ENCODE measurements around the gene RFLNA.

Gene RFLNA

GRCh38 chr12:124304314-124304790 is 9.5 kb downstream of the RFLNA start:
- DNase-seq, result no peak

- no peak for DNase-seq
Measured at GRCh38 chr12:124305136-124305535, 10.2 kb downstream of the RFLNA start.

GRCh38 chr12:124305776-124306685 is 11.1 kb downstream of the RFLNA start:
- DNase-seq, result no peak

- no peak for DNase-seq
Measured at GRCh38 chr12:124306686-124307555, 12.0 kb downstream of the RFLNA start.

- no peak for DNase-seq
Measured at GRCh38 chr12:124307556-124307825, 12.6 kb downstream of the RFLNA start.

- no peak for DNase-seq
Measured at GRCh38 chr12:124308741-124309140, 13.8 kb downstream of the RFLNA start.

- no peak for DNase-seq
Measured at GRCh38 chr12:124309231-124309630, 14.3 kb downstream of the RFLNA start.

- no peak for DNase-seq
Measured at GRCh38 chr12:124309744-124310143, 14.9 kb downstream of the RFLNA start.

GRCh38 chr12:124310178-124310577 is 15.3 kb downstream of the RFLNA start:
- DNase-seq, result no peak

GRCh38 chr12:124310785-124311184 is 15.9 kb downstream of the RFLNA start:
- no peak for DNase-seq

GRCh38 chr12:124311292-124312109 is 16.6 kb downstream of the RFLNA start:
- DNase-seq, result no peak

- DNase-seq, result no peak
Measured at GRCh38 chr12:124312601-124313000, 17.7 kb downstream of the RFLNA start.

- DNase-seq, result no peak
Measured at GRCh38 chr12:124314207-124314606, 19.3 kb downstream of the RFLNA start.

- no peak for DNase-seq
Measured at GRCh38 chr12:124314766-124315165, 19.9 kb downstream of the RFLNA start.

- DNase-seq, result no peak
Measured at GRCh38 chr12:124315372-124316044, 20.6 kb downstream of the RFLNA start.

- no peak for DNase-seq
Measured at GRCh38 chr12:124316257-124316900, 21.5 kb downstream of the RFLNA start.

GRCh38 chr12:124317400-124317799 is 22.5 kb downstream of the RFLNA start:
- no peak for DNase-seq

GRCh38 chr12:124318278-124319020 is 23.6 kb downstream of the RFLNA start:
- DNase-seq, result no peak

- no peak for DNase-seq
Measured at GRCh38 chr12:124319368-124320050, 24.6 kb downstream of the RFLNA start.

- peak; percentile 71 for DNase-seq
Measured at GRCh38 chr12:124321040-124321481, 26.2 kb downstream of the RFLNA start.

All from midbrain (tissue), 1 donor.